ENCODE measurements around the gene RASAL3.

GRCh38 chr19:15506074-15506571 lies 41.8 kb upstream of the RASAL3 start:
- TF ChIP-seq CTCF (IDR thresholded peaks at IDR 0.05): no peak
- no peak for TF ChIP-seq POLR2AphosphoS5 (IDR thresholded peaks at IDR 0.05; ENCODE audit: low read depth, low read length)
- TF ChIP-seq REST (IDR thresholded peaks at IDR 0.05; ENCODE audit: insufficient read depth in 1 of 2, low read depth in 2 of 2, low read length in 1 of 2): no peak

All from Panc1 (cell line).